HL-60/S4 treated with retinoic acid at 250 ng/mL for 4 days and 3 days (cell line): Measurements from ENCODE around the gene SFR1.

Source experiments
- in situ Hi-C: fragments of 300-500 bp; cut with MboI; formaldehyde crosslinking; loops from 2 replicates; pipeline ENCODE4 v1.7.0; 2022; ENCODE audit warnings: low sequenced_read_pairs

Gene SFR1

GRCh38 chr10:104121485-104122224, at the start of gene SFR1:
Gene SFR1 (plus strand): TSS chr10:104122171. CDS start chr10:104122184, 13 bp downstream.
- in situ Hi-C loops: no loop called here

GRCh38 chr10:104072786-104073185, 49.2 kb upstream of the SFR1 start:
- in situ Hi-C loops: no loop called here

GRCh38 chr10:104074505-104074904, 47.5 kb upstream of the SFR1 start:
- in situ Hi-C loops: no loop called here

- in situ Hi-C loops: no loop called here
Observed at GRCh38 chr10:104076743-104077160, 45.2 kb upstream of the SFR1 start.

- in situ Hi-C loops: no loop called here
Observed at GRCh38 chr10:104077247-104077646, 44.7 kb upstream of the SFR1 start.

- in situ Hi-C loops: no loop called here
Observed at GRCh38 chr10:104077663-104078151, 44.3 kb upstream of the SFR1 start.

GRCh38 chr10:104080762-104081161, 41.2 kb upstream of the SFR1 start:
- in situ Hi-C loops: no loop called here

GRCh38 chr10:104081998-104082397, 40.0 kb upstream of the SFR1 start:
- in situ Hi-C loops: no loop called here

GRCh38 chr10:104084482-104085142, 37.4 kb upstream of the SFR1 start:
- in situ Hi-C loops: no loop called here

- in situ Hi-C loops: no loop called here
Observed at GRCh38 chr10:104085801-104086400, 36.1 kb upstream of the SFR1 start, which contains the start of gene COL17A1. Gene COL17A1 (minus strand): TSS chr10:104085880. CDS start chr10:104080673, 5,207 bp downstream.

- in situ Hi-C loops: no loop called here
Observed at GRCh38 chr10:104088239-104088638, 33.7 kb upstream of the SFR1 start.

GRCh38 chr10:104089621-104090020, 32.4 kb upstream of the SFR1 start:
- in situ Hi-C loops: no loop called here

GRCh38 chr10:104090611-104091010, 31.4 kb upstream of the SFR1 start:
- in situ Hi-C loops: no loop called here

- in situ Hi-C loops: no loop called here
Observed at GRCh38 chr10:104092749-104093148, 29.2 kb upstream of the SFR1 start.

- in situ Hi-C loops: no loop called here
Observed at GRCh38 chr10:104096692-104097091, 25.3 kb upstream of the SFR1 start.

- in situ Hi-C loops: no loop called here
Observed at GRCh38 chr10:104098358-104098925, 23.5 kb upstream of the SFR1 start.

GRCh38 chr10:104099269-104099668, 22.7 kb upstream of the SFR1 start:
- in situ Hi-C loops: no loop called here

- in situ Hi-C loops: no loop called here
Observed at GRCh38 chr10:104099941-104100340, 22.0 kb upstream of the SFR1 start.

- in situ Hi-C loops: no loop called here
Observed at GRCh38 chr10:104100795-104101194, 21.2 kb upstream of the SFR1 start.

GRCh38 chr10:104101902-104102301, 20.1 kb upstream of the SFR1 start:
- in situ Hi-C loops: no loop called here

- in situ Hi-C loops: no loop called here
Observed at GRCh38 chr10:104103956-104104355, 18.0 kb upstream of the SFR1 start.
